Fibroblast of peridontal ligament (primary cell): ENCODE measurements around the gene AGBL1.

Source experiments
- DNase-seq: peaks from one replicate; pipeline ENCODE4 v3.0.0-alpha.2; 2010; ENCODE audit errors: extremely low read depth

AGBL1 gene

DNA sequence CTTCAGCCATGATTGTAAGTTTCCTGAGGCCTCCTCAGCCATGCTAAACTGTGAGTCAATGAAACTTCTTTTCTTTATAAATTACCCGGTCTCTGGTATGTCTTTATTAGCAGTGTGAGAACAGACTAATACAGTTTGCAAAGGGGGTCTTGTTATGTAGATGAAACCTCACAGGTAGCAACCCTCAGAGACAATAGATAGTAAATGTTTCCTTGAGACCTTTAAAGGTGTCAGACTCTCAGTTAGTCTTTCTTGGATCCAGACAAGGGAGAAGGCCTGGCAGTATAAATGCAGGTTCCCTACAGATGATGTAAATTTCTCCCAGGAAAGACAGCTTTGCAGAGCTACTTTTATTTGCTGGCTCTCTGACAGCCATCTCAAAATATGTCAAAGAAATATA, 510.8 kb downstream of the AGBL1 start:
- DNase-seq = no peak

DNA sequence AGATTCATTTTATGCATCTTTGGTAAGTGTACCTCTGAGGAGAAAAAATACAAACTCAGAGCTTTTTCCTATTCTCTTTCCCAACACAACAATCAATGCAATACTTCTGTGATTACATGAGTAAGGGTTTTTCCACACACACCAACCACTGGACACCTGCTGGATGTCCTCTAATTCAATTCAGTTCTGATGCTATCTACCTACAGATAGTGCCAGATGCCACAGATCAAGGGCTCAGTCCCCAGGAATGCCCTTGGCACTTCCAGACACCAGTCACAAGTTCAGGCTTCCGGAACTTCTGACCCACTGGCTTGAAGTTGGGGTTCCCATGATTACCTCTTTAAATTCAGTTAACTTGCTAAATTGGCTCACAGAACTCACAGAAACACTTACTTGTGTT, 511.5 kb downstream of the AGBL1 start:
- no peak for DNase-seq

DNA sequence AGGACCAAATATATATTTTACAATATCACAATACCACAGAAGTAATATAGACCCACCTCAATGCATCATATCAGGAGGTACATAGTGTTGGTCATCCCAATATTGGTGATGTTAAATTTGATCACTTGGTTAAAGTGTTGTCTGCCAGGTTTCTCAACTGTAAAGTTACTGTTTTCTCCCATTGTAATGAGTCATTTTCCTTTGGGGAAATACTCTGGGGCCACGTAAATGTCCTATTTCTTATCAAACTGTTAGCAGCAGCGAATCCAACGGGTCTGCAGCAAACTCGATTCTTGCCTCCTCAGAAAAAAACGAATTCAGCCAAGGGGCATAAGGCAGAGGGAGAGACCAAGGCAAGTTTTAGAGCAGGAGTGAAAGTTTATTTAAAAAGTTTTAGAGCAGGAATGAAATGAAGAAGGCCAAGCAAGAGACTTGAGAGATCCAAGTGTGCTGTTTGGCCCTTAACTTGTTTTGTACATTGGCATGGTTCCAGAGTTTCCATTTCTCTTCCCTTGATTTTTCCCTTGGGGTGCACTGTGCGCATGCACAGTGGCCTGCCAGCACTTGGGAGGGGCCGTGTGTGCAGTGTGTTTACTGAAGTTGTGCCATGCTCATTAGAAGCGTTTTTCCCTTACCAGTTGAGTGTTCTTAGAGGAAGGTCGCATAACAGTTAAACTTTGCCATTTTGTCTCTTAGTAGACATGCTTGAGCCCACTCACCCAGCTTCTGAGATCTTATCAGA, 512.5 kb downstream of the AGBL1 start:
- DNase-seq = no peak

DNA sequence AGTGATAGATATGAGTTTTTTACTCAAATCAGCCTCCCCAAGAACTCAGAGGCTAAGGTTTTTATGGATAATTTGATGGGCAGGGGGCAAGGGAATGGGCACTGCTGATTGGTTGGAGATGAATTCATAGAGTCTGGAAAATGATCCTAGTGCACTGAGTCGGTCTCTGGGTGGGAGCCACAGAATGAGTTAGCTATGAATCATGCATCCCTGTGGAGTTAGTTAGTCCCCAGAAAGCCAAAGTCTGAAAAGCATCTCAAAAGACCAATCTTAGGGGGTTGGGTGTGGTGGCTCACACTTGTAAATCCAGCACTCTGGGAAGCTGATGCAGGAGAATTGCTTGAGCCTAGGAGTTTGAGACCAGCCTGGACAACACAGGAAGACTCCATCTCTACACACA, 516.1 kb downstream of the AGBL1 start:
- no peak for DNase-seq

DNA sequence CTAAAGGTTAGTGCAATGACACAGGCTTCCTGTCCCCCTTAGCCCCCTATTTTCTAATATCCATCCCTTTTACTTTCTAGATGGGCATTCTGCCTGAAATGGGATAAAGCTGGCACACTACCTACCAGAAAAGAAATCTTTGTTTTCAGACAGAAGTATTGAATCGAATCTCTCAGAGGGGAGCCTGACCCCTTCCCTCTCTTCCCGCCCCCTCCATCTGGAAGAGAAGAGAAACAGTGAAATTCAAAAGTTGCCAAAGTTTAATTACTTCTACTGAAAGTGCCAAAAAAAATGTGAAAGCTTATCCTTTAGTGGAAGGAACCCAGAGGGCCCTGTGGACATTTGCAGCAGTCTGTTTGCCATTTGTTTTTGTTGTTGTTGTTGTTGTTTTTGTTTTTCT, 523.8 kb downstream of the AGBL1 start:
- no peak for DNase-seq

DNA sequence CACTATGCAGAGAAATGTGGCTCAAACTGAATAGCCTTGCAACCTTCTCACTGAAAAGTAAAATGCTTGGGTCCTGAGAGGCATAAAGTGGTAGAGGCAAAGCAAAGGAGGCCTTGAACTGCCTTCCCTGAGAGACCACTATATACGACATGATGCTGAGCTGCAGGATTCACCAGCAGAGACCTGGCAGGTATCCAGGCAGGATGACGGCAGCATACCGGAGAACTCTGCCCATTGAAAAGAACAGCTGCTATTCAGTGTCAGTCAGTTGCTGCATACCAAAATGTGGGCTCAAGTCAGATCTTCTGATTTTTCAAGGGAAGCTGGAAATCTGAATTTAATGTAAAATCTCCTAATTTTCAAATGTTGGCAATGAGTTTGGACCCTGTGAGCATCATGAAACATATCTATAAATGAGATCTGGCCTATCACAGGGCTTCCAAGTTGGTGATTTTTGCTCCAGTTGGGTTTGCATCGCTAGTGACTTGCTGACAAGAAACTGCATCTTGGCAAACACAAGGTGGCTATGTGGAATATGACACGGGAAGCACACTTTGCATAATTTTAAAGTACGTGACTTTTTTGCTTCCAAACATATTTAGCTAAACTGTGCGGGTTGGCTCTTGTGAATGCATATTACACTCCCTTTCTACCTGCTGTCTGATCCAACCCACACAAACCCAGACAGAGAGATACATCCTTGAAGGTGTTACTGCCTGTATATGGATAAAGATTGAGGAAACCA, 529.0 kb downstream of the AGBL1 start:
- DNase-seq = no peak

DNA sequence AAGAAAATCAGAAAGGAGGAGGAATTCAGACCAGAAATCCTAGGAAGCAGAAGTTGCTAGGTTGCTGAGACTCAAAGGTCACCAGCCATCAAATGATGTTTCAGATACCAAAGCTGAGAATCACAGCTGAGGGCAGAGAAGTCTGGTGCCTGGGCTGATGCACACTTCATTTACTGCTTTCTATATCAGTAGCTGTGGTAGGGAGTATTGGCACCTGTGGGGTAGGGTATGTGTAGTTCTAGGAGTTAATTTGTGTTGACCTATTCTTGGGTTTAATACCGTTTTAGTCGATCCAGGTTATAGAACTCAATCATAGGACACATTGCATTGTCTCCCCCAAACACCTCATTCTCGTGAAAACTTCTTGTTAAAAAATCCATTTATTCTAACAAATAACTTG, 529.6 kb downstream of the AGBL1 start:
- no peak for DNase-seq

DNA sequence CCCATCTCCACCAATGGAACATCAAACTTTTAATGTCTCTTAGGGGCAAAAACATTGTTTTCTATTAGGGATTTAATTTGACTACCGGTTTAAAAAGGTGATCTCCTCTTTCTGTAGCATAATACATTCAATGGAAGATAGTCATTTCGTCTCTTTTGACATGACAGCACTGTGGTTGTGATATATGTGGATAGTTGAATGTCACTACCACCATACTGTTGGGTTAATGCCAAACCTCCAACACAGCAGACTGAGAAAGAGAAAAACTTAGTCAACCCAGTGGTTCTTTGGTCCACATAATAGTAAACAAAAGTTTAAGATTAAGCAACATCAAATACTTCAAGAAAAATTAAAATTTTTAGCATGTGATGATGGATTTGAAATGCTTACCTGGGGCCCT, 530.4 kb downstream of the AGBL1 start:
- no peak for DNase-seq

DNA sequence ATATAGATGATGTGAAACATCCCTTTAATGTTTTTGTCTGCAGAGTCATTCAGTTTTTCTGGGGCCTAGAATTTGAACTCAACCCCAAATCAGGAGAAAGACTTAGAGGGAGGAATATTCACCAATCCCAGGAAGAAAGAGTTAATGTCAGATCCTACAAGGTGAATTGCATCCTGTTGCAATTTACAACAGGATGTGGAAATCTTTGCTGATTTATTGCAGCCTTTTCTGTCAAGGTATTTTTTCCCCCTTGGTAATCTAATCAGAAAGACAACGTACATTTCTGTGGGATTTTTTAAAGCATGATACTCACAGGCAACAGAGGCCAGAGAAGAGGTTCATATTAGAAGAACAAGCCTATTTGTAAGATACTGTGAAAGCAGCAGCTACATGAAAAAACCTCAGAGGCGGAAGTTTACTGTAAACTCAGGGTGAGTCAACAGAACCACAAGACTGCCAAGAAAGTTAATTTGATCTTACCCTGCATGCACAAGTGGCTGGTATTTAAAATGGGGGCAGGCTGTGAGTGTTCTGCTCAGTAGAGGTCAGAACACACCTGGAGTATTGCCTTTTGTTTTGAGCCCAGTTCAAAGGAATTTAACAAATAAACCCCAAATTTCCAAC, 531.9 kb downstream of the AGBL1 start:
- DNase-seq = peak; percentile 4

DNA sequence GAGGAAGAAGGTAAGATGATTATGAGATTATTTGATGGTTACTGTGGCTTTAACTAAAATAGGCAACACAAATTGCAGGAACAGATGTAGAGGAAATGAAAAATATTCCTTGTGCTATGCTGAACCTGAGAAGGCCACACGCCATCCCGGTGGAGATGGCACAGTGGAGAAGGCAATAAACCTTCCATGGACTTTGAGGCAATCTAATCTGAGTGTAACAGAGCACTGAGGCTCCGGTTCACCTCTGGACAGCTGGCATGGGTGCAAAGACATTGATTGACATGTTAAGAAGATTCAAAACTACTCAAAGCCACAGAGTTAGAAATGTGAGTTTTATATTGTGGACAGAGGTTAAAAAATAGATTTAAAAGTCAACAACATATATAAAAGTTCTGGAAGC, 535.7 kb downstream of the AGBL1 start:
- no peak for DNase-seq

DNA sequence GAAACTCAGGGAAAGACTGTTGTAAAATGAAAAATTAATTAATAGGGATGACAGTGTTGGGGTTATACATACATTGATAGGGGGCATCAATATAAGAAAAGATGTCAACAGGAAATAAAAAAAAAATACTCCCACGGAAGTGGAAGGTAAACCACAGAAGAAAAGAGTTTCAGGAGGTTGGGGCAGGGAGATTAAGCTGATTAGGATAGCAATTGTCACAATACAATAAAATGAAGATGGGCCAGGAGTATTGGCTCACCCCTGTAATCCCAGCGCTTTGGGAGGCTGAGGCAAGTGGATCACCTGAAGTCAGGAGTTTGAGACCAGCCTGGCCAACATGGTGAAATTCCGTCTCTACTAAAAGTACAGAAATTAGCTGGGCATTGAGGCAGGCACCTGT, 536.1 kb downstream of the AGBL1 start:
- DNase-seq = no peak

DNA sequence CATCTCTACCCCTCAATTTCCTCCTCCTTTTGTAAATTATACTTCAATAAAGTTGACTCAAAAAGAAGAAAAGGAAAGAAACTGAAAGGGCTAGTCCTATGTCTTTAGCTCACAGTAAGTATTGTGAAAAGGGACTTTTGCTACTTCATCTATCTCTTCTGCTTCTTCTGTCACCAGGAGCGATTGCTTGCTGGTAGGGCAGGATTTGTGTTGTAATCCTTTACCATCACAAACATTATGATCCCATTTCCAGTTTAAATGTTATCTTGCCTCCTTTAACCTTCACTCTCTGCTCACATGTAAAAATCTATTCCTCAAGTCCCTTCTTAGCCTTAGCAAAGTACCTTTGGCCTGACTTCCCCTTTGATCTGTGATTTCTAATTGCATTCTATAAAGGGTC, 537.1 kb downstream of the AGBL1 start:
- DNase-seq = no peak

DNA sequence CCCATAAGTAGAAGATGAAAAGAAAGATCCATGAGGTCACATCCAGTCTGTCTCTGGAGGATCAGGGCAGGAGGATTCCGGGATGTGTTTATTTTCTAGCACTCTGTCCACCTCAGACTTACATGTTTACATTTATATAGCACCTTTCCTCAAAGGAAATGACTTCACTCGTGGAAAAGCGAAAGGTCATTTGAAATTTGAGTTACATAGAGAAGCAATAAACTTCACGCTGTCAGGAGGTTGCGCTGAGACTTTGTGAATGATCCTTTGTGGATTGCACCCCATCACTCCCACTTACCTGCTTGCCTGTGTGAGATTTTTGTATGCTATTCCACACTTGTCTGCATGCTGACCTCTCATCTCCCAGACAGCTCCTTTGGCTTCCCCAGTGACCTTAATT, 540.5 kb downstream of the AGBL1 start:
- no peak for DNase-seq

DNA sequence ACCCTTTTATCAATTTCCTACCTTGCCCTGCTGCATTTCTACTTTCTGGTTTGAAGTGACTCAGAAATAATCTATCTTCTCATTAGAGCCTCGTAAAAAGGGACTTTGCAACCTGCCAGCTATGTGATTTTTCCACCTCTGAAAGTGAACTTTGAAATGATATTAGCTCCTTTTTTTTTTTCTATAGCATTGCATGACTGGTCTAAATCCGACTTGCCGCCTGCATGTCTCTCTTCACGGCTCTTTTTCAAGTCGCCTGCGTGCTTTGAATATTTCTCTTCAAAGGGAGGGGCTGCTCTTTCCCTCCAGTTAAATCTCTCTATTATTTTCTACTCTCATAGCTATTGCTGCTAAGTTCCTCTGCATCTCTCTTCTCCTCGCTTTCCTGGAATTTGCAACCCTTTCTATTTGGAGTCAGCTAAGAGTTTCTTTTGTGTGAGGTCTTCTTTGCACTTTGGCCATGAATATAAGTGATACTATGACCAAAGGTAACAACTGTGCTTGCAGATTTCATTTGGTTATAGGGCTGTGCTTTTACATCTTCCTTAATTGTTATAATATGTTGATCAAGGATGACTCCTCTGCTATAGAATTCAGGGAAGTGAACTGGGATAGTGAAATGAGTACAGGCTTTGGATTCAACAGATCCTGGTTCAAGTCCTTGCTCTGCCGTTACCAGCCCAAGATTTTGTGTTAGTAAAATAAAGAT, 541.1 kb downstream of the AGBL1 start:
- no peak for DNase-seq

DNA sequence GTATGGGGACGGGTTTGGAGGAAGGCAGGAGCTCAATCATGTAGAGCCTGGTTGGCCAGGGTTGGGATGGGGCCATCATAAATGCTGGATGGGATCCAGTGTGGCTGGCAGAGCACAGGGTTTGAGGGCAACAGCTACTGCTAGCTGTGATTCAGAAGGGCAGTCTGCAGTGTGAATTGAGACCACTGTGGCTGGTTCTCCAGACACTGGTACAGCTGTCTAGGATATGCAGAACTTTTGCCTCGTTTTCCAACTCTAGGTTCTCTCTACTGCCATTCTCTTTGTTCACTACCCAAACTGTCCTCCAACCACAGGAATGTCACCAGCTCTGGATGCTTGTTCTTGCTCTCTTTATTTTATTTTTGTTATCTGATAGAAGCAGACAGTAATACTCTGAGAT, 543.6 kb downstream of the AGBL1 start:
- no peak for DNase-seq

DNA sequence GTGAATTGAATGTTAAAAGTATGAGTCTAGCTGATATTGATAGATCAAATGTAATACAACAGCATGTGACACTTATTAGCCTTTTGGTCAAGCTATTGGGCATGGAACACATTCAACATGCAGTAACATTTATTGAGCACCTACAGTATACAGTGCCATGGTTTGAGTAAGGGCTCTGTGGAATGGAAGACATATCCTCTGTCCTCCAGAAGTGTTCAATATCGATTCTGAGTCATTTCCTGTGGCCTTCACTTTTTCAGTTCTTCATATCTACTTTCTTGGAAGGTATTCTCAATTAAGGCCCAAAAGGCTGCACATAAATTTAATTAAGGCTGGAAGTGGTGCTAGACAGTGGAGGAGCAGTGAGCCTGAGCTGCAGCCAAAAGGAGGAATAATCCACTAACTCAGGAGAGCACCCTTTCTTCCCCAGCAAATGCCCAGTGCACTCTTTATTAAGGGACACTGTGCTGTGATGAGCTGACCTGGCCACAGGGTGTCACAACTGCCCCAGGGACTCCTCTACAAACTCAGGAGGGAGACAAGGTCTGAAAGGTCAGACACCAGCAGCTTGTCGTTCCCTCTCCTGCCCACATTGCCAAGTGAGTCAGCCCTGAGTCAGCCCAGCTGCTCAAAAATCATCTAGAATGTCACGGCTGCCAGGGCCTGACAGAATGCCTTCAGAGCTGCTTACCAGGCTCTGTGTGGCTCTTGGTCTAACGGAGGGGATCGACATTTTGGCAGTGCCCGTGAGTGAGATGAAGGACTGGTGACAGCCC, 544.8 kb downstream of the AGBL1 start:
- DNase-seq = peak; percentile 59

DNA sequence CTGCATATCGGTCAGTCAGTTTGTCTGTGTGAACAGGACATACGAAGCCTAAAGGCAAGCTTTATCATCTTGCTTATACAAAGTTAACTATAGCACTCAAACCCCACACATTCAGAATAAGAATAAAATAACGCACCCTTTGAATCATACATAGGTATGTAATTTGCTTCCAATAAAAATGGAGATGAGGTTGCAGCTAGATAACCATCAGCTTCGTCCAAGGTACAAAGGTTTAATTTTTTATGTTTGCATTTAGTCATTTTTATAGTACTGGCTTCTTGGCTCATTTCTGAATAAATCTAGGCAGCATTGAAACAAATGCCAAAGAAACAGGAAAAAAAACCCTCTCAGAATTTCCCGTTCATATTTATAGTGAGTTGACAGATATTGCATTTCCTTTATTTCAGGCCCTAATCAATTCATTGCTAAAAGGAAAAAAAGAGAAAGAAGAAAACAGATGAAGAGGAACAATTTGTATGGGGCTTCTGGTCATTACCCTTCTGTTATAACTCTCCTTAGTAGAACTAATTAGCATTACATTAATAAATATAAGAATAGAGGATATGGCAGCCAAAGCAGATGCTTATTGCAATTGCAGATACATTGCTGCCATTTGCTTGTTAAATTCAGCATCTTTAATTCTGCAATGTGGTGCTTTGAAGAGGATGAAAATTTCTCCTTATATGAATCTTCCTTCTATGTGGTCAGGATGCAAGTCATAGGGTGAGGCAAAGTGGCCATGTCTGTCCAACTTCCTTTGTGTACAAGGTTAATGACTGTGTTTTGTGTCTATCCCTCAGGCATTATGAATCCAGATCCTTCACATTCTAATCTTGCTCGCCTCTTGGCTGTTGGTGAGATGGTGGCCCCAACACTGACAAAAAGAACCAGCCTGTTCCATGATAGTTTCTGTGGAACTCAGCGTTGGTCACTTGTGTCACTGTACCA, 550.0 kb downstream of the AGBL1 start:
- no peak for DNase-seq

DNA sequence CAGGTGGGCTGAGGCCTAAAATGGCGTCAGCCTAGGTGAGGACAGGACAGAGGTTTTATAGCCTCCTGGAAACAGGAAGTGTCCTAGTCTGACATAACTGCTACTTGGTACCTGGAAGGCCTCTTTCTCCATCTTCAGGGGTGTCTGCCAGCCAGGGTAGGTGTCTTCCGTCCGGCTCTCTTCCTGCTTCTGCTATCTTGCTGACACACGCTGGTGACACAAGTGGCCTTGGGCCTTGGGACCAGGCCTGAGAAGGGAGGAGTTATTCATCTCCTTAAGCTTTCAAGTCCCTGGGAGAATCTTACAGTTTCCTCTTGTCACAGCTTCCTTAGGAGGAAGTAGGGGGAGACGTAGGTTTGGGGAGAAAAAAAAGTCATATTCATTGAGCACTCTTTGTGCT, 551.3 kb downstream of the AGBL1 start:
- no peak for DNase-seq

DNA sequence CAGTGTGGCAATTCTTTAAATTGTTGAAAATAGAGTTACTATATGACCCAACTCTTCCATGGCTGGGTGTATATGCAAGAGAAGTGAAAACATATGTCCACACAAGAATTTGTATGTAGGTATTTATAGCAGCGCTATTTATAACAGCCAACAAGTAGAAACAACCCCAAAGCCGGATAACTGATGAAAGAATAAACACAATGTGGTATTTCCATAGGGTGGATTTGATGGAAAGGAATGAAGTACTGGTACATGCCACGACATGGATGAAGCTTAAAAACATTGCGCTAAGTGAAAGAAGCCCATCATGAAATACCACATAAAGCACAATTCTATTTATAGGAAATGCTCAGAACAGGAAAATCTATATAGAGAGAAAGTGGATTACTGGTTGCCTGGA, 554.5 kb downstream of the AGBL1 start:
- no peak for DNase-seq

DNA sequence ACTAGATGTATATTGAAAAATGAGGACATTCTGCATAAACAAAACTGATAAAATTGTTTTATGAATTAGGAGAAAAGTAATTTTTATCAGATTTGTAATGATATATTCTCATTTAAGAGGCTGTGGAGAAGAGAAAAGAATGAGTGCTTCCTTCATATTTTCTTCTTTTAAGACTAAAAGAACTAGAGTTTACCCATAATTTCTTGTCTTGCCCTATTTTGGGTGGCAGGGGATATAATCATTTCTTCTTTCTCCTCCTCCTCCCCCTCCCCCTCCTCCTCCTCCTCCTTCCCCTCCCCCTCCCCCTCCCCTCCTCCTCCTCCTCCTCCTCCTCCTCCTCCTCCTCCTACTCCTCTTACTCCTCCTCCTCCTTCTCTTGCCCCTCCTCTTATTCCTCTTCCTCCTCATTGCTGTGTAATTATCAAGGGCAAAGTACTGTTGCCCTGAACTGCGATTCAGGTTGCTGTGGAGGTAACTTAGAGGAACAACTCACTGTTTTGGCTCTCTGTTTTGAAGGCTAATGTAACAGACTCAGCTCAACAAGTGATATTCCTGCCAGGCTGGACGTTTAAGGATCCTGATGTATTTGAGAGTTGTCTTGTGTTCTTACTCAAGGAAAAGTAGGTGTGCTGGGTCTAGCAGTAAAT, 555.4 kb downstream of the AGBL1 start:
- no peak for DNase-seq
